ENCODE data around the gene NLRC3.
"Not testable (repeated sequence)": the region's sequence is repeated elsewhere in the genome, so short reads cannot be mapped to it uniquely, and the experiment has no call there.

The NLRC3 gene

GRCh38 chr16:3513892-3514583 lies 63.2 kb downstream of the NLRC3 start:
- H3K27ac ChIP-seq (ENCODE audit: low read depth, low read length), result no peak overlapping the region
- no peak overlapping the region for H2AFZ ChIP-seq (ENCODE audit: low read length, unreplicated experiment)
- peaks cover 10% of the 10 kb centered on the region for H3K4me1 ChIP-seq (ENCODE audit: control insufficient read depth, insufficient read depth, low read length, unreplicated experiment)
- H3K36me3 ChIP-seq (ENCODE audit: insufficient read depth, low read length), result peaks cover 17% of the 10 kb centered on the region
- no peaks in the 10 kb centered on the region for H3K79me2 ChIP-seq (ENCODE audit: control insufficient read depth, insufficient read depth, low read length, unreplicated experiment)
- no peak overlapping the region for H3K4me3 ChIP-seq (ENCODE audit: low read depth, low read length)
- H3K27me3 ChIP-seq (ENCODE audit: insufficient read depth, low read length), result no peaks in the 10 kb centered on the region

- Histone ChIP-seq H2AFZ (ENCODE audit: low read length, unreplicated experiment) (no peak overlapping the region), H3K36me3 (ENCODE audit: insufficient read depth, low read length) (peaks cover 20% of the 10 kb centered on the region), H3K79me2 (ENCODE audit: control insufficient read depth, insufficient read depth, low read length, unreplicated experiment) (no peaks in the 10 kb centered on the region), H3K4me1 (ENCODE audit: control insufficient read depth, insufficient read depth, low read length, unreplicated experiment) (peaks cover 10% of the 10 kb centered on the region), H3K4me3 (ENCODE audit: low read depth, low read length) (no peak overlapping the region), H3K27me3 (ENCODE audit: insufficient read depth, low read length) (no peaks in the 10 kb centered on the region), H3K27ac (ENCODE audit: low read depth, low read length) (no peak overlapping the region)
These were observed 65.7 kb downstream of the NLRC3 start for GRCh38 chr16:3511286-3512180.

GRCh38 chr16:3510416-3510815 lies 66.8 kb downstream of the NLRC3 start:
- Histone ChIP-seq H3K27me3 (ENCODE audit: insufficient read depth, low read length) (no peaks in the 10 kb centered on the region), H3K36me3 (ENCODE audit: insufficient read depth, low read length) (peaks cover 13% of the 10 kb centered on the region; the same call in 1 of the 2 replicates), H3K4me3 (ENCODE audit: low read depth, low read length) (no peak overlapping the region), H3K4me1 (ENCODE audit: control insufficient read depth, insufficient read depth, low read length, unreplicated experiment) (peaks cover 10% of the 10 kb centered on the region), H3K79me2 (ENCODE audit: control insufficient read depth, insufficient read depth, low read length, unreplicated experiment) (no peaks in the 10 kb centered on the region), H3K27ac (ENCODE audit: low read depth, low read length) (no peak overlapping the region), H2AFZ (ENCODE audit: low read length, unreplicated experiment) (no peak overlapping the region)

- Histone ChIP-seq H3K36me3 (ENCODE audit: insufficient read depth, low read length) (0 out of 2 replicates have a peak, but pooled peaks cover 13% of the 10 kb centered on the region), H3K27me3 (ENCODE audit: insufficient read depth, low read length) (no peaks in the 10 kb centered on the region), H3K4me3 (ENCODE audit: low read depth, low read length) (no peak overlapping the region), H2AFZ (ENCODE audit: low read length, unreplicated experiment) (no peak overlapping the region), H3K27ac (ENCODE audit: low read depth, low read length) (no peak overlapping the region), H3K79me2 (ENCODE audit: control insufficient read depth, insufficient read depth, low read length, unreplicated experiment) (no peaks in the 10 kb centered on the region), H3K4me1 (ENCODE audit: control insufficient read depth, insufficient read depth, low read length, unreplicated experiment) (peaks cover 4% of the 10 kb centered on the region)
These were observed 67.7 kb downstream of the NLRC3 start for GRCh38 chr16:3509470-3509928.

- 0 out of 2 replicates have a peak, but pooled peaks cover 13% of the 10 kb centered on the region for H3K36me3 ChIP-seq (ENCODE audit: insufficient read depth, low read length)
- H3K27ac ChIP-seq (ENCODE audit: low read depth, low read length), result no peak overlapping the region
- no peaks in the 10 kb centered on the region for H3K79me2 ChIP-seq (ENCODE audit: control insufficient read depth, insufficient read depth, low read length, unreplicated experiment)
- no peak overlapping the region for H3K4me3 ChIP-seq (ENCODE audit: low read depth, low read length)
- no peak overlapping the region for H2AFZ ChIP-seq (ENCODE audit: low read length, unreplicated experiment)
- no peaks in the 10 kb centered on the region for H3K27me3 ChIP-seq (ENCODE audit: insufficient read depth, low read length)
- no peaks in the 10 kb centered on the region for H3K4me1 ChIP-seq (ENCODE audit: control insufficient read depth, insufficient read depth, low read length, unreplicated experiment)
These were observed 68.5 kb downstream of the NLRC3 start for GRCh38 chr16:3508736-3509135.

- Histone ChIP-seq H3K27me3 (ENCODE audit: insufficient read depth, low read length) (no peaks in the 10 kb centered on the region), H3K4me3 (ENCODE audit: low read depth, low read length) (no peak overlapping the region), H3K79me2 (ENCODE audit: control insufficient read depth, insufficient read depth, low read length, unreplicated experiment) (peaks cover 13% of the 10 kb centered on the region), H3K36me3 (ENCODE audit: insufficient read depth, low read length) (0 out of 2 replicates have a peak, but pooled peaks cover 4% of the 10 kb centered on the region), H2AFZ (ENCODE audit: low read length, unreplicated experiment) (no peak overlapping the region), H3K4me1 (ENCODE audit: control insufficient read depth, insufficient read depth, low read length, unreplicated experiment) (peaks cover 11% of the 10 kb centered on the region), H3K27ac (ENCODE audit: low read depth, low read length) (no peak overlapping the region)
These were observed 73.7 kb downstream of the NLRC3 start for GRCh38 chr16:3503523-3503922.

GRCh38 chr16:3501783-3502400 lies 75.3 kb downstream of the NLRC3 start:
- peak overlapping the region; percentile 91 for H3K4me3 ChIP-seq (ENCODE audit: low read depth, low read length)
- H3K27me3 ChIP-seq (ENCODE audit: insufficient read depth, low read length), result no peaks in the 10 kb centered on the region
- peaks cover 13% of the 10 kb centered on the region for H3K79me2 ChIP-seq (ENCODE audit: control insufficient read depth, insufficient read depth, low read length, unreplicated experiment)
- H3K4me1 ChIP-seq (ENCODE audit: control insufficient read depth, insufficient read depth, low read length, unreplicated experiment), result peaks cover 11% of the 10 kb centered on the region
- H3K36me3 ChIP-seq (ENCODE audit: insufficient read depth, low read length), result no peaks in the 10 kb centered on the region
- H3K27ac ChIP-seq (ENCODE audit: low read depth, low read length), result peak overlapping the region; percentile 66
- H2AFZ ChIP-seq (ENCODE audit: low read length, unreplicated experiment), result peak overlapping the region; percentile 69

GRCh38 chr16:3501412-3501761 lies 75.8 kb downstream of the NLRC3 start:
- H2AFZ ChIP-seq (ENCODE audit: low read length, unreplicated experiment), result peak overlapping the region; percentile 69
- H3K36me3 ChIP-seq (ENCODE audit: insufficient read depth, low read length); H3K27me3 ChIP-seq (ENCODE audit: insufficient read depth, low read length): not testable (repeated sequence)
- H3K79me2 ChIP-seq (ENCODE audit: control insufficient read depth, insufficient read depth, low read length, unreplicated experiment), result peaks cover 13% of the 10 kb centered on the region
- H3K4me1 ChIP-seq (ENCODE audit: control insufficient read depth, insufficient read depth, low read length, unreplicated experiment), result peaks cover 11% of the 10 kb centered on the region
- peak overlapping the region; percentile 66 for H3K27ac ChIP-seq (ENCODE audit: low read depth, low read length)
- H3K4me3 ChIP-seq (ENCODE audit: low read depth, low read length), result peak overlapping the region; percentile 91

GRCh38 chr16:3498988-3499387 lies 78.2 kb downstream of the NLRC3 start:
- no peak overlapping the region for H2AFZ ChIP-seq (ENCODE audit: low read length, unreplicated experiment)
- H3K79me2 ChIP-seq (ENCODE audit: control insufficient read depth, insufficient read depth, low read length, unreplicated experiment), result peaks cover 13% of the 10 kb centered on the region
- H3K27me3 ChIP-seq (ENCODE audit: insufficient read depth, low read length), result no peaks in the 10 kb centered on the region
- H3K27ac ChIP-seq (ENCODE audit: low read depth, low read length), result no peak overlapping the region
- no peaks in the 10 kb centered on the region for H3K36me3 ChIP-seq (ENCODE audit: insufficient read depth, low read length)
- peaks cover 11% of the 10 kb centered on the region for H3K4me1 ChIP-seq (ENCODE audit: control insufficient read depth, insufficient read depth, low read length, unreplicated experiment)
- no peak overlapping the region for H3K4me3 ChIP-seq (ENCODE audit: low read depth, low read length)

GRCh38 chr16:3497771-3498170 lies 79.4 kb downstream of the NLRC3 start:
- Histone ChIP-seq H2AFZ (ENCODE audit: low read length, unreplicated experiment) (no peak overlapping the region), H3K27ac (ENCODE audit: low read depth, low read length) (no peak overlapping the region), H3K79me2 (ENCODE audit: control insufficient read depth, insufficient read depth, low read length, unreplicated experiment) (peaks cover 12% of the 10 kb centered on the region), H3K36me3 (ENCODE audit: insufficient read depth, low read length) (no peaks in the 10 kb centered on the region), H3K27me3 (ENCODE audit: insufficient read depth, low read length) (no peaks in the 10 kb centered on the region), H3K4me3 (ENCODE audit: low read depth, low read length) (no peak overlapping the region), H3K4me1 (ENCODE audit: control insufficient read depth, insufficient read depth, low read length, unreplicated experiment) (peaks cover 11% of the 10 kb centered on the region)
